CD14-positive monocyte (primary cell): ENCODE results near the gene APOH. TPM values are rescaled to one million over a fixed set of nuclear protein-coding genes. Genes with fewer than 3 reads are reported as not detected.

Experiments used
- DNase-seq, 3 donors: peaks; one replicate each; pipeline ENCODE4 v3.0.0-alpha.2; 2011 to 2022
- H2AFZ ChIP-seq: 2 replicates; pipeline ENCODE4 v1.6.0; 2012; ENCODE audit warnings: mild to moderate bottlenecking, low read depth, low read length, inconsistent platforms; ENCODE audit not compliant: insufficient read depth, poor library complexity, severe bottlenecking
- H3K27ac ChIP-seq, 2 donors: 1 replicate in 1 of 2; 2 replicates in 1 of 2; pipeline ENCODE4 v1.5.1; 2012 to 2013; ENCODE audit warnings: low read length in 2 of 2, control low read depth in 1 of 2, inconsistent platforms in 1 of 2, low read depth in 1 of 2, mild to moderate bottlenecking in 1 of 2
- H3K27me3 ChIP-seq, 2 donors: one replicate each; pipeline versions ENCODE4 v1.6.0 to v1.6.1; 2011 to 2013; ENCODE audit warnings: low read length in 2 of 2; ENCODE audit not compliant: control insufficient read depth in 2 of 2, insufficient read depth in 2 of 2
- H3K36me3 ChIP-seq, 2 donors: replicated peaks in 1 of 2; 1 replicate in 1 of 2; 2 replicates in 1 of 2; pipeline versions ENCODE4 v1.5.1 to v1.6.1; 2012 to 2013; ENCODE audit warnings: low read length in 2 of 2, control low read depth in 1 of 2, inconsistent platforms in 1 of 2, mild to moderate bottlenecking in 1 of 2; ENCODE audit not compliant: insufficient read depth in 2 of 2, control insufficient read depth in 1 of 2
- H3K4me1 ChIP-seq, 2 donors: 1 replicate in 1 of 2; 2 replicates in 1 of 2; pipeline versions ENCODE4 v1.5.1 to v1.6.1; 2012 to 2013; ENCODE audit warnings: low read length in 2 of 2, control low read depth in 1 of 2, inconsistent platforms in 1 of 2, mild to moderate bottlenecking in 1 of 2, moderate library complexity in 1 of 2; ENCODE audit not compliant: insufficient read depth in 2 of 2, control insufficient read depth in 1 of 2
- H3K4me2 ChIP-seq: replicated peaks from 2 replicates; pipeline ENCODE3; 2012; ENCODE audit warnings: low read length, moderate library complexity, mild to moderate bottlenecking; ENCODE audit not compliant: poor library complexity, severe bottlenecking; ENCODE audit errors: extremely low read depth
- H3K4me3 ChIP-seq, 3 experiments: fragments of 200-600 bp in 1 of 3; sonication (generic) in 1 of 3; replicated peaks in 1 of 3; 1 replicate in 2 of 3; 2 replicates in 1 of 3; pipeline ENCODE4 v1.5.1; 2011 to 2013; ENCODE audit warnings: low read length in 3 of 3, mild to moderate bottlenecking in 3 of 3, control low read depth in 2 of 3, low read depth in 2 of 3, inconsistent platforms in 1 of 3, moderate library complexity in 1 of 3
- H3K79me2 ChIP-seq: 2 replicates; pipeline ENCODE4 v1.6.0; 2012; ENCODE audit warnings: mild to moderate bottlenecking, control low read depth, inconsistent platforms, low read length, moderate library complexity; ENCODE audit not compliant: insufficient read depth
- H3K9ac ChIP-seq: 2 replicates; pipeline ENCODE4 v1.6.0; 2017; ENCODE audit warnings: low read length, mild to moderate bottlenecking; ENCODE audit not compliant: insufficient read depth, poor library complexity, severe bottlenecking
- H3K9me3 ChIP-seq, 2 donors: replicated peaks in 1 of 2; 1 replicate in 1 of 2; 2 replicates in 1 of 2; pipeline versions ENCODE4 v1.5.1 to v1.6.1; 2012 to 2013; ENCODE audit warnings: low read length in 2 of 2, control low read depth in 1 of 2; ENCODE audit not compliant: control insufficient read depth in 1 of 2, insufficient read depth in 1 of 2
- H4K20me1 ChIP-seq: 2 replicates; pipeline ENCODE4 v1.6.0; 2012; ENCODE audit warnings: mild to moderate bottlenecking, low read length, control low read depth, moderate library complexity; ENCODE audit not compliant: insufficient read depth
- H3K27ac Mint-ChIP-seq, 7 donors: one replicate each; pipeline ENCODE4 v1.8.0; 2020; ENCODE audit warnings: mild to moderate bottlenecking in 7 of 7, mixed read lengths in 7 of 7, moderate library complexity in 6 of 7, inconsistent platforms in 2 of 7
- H3K27me3 Mint-ChIP-seq, 3 donors: one replicate each; pipeline ENCODE4 v1.8.0; 2021 to 2022; ENCODE audit warnings: low read depth in 3 of 3, mild to moderate bottlenecking in 3 of 3, mixed read lengths in 3 of 3, moderate library complexity in 3 of 3, inconsistent platforms in 1 of 3
- H3K36me3 Mint-ChIP-seq, 2 donors: one replicate each; pipeline ENCODE4 v1.8.0; 2020; ENCODE audit warnings: mixed read lengths in 2 of 2, inconsistent platforms in 1 of 2, mild to moderate bottlenecking in 1 of 2
- H3K4me1 Mint-ChIP-seq: one replicate; pipeline ENCODE4 v1.8.0; 2020; ENCODE audit warnings: mild to moderate bottlenecking, mixed read lengths
- H3K4me3 Mint-ChIP-seq, 2 donors: one replicate each; pipeline ENCODE4 v1.8.0; 2020; ENCODE audit warnings: mild to moderate bottlenecking in 2 of 2, mixed read lengths in 2 of 2, moderate library complexity in 1 of 2
- H3K9me3 Mint-ChIP-seq, 7 donors: one replicate each; pipeline ENCODE4 v1.8.0; 2020 to 2022; ENCODE audit warnings: mixed read lengths in 7 of 7, mild to moderate bottlenecking in 6 of 7, moderate library complexity in 6 of 7, inconsistent platforms in 2 of 7
- CTCF ChIP-seq: fragments of 200-600 bp; IDR thresholded peaks from one replicate; pipeline ENCODE4 v1.8.0; 2022; ENCODE audit warnings: antibody characterized with exemption, mild to moderate bottlenecking
- WGBS: methylation state at CpG from one replicate; pipeline ENCODE4 v1.1.5; 2013; ENCODE audit warnings: missing lambda C conversion rate; ENCODE audit not compliant: insufficient coverage; 5-methylcytosine and 5-hydroxymethylcytosine counted together
- intact Hi-C, 2 donors: fragments of 100-400 bp; cut with micrococcal nuclease; formaldehyde crosslinking; loops; one replicate each; pipeline versions ENCODE4 v1.15.0 to v1.15.1; 2023
- polyA plus RNA-seq, 3 donors: library from polyadenylated mRNA; depleted of rRNA in 1 of 3; unstranded in 2 of 3; stranded (reverse) in 1 of 3; fragments of 300-500 nt in 2 of 3; fragments of >200 nt in 1 of 3; fragmentation: Illumina TruSeq in 2 of 3; gene quantifications; 1 replicate in 2 of 3; 2 replicates in 1 of 3; pipeline ENCODE4 v1.2.3, GENCODE V29; 2012 to 2021

The APOH gene
- polyA plus RNA-seq, 3 donors: not detected

GRCh38 chr17:66187718-66188117 is 41.5 kb downstream of the APOH start:
- Histone ChIP-seq H2AFZ (no peak overlapping the region), H3K9ac (no peak overlapping the region), H3K27me3 (peaks cover 0 to 13% of the 10 kb centered on the region in 2 donors), H3K4me1 (peaks cover 7 to 14% of the 10 kb centered on the region in 2 donors), H4K20me1 (no peaks in the 10 kb centered on the region), H3K36me3 (no peaks in the 10 kb centered on the region), H3K79me2 (no peaks in the 10 kb centered on the region), H3K9me3 (no peaks in the 10 kb centered on the region), H3K4me3 (no peak overlapping the region), H3K4me2 (no peak overlapping the region), H3K27ac (no peak overlapping the region)
- Mint-ChIP-seq H3K27me3 (peaks cover 0 to 10% (median 9%) of the 10 kb centered on the region in 3 donors), H3K4me3 (no peak overlapping the region), H3K27ac (no peak overlapping the region), H3K36me3 (peaks cover 0 to 2% of the 10 kb centered on the region in 2 donors), H3K9me3 (peaks cover 0 to 7% (median 0%) of the 10 kb centered on the region in 7 donors), H3K4me1 (peaks cover 13% of the 10 kb centered on the region)
- no peak for TF ChIP-seq CTCF
- 81% methylated on average over 2 of the region's 2 CpGs for WGBS
- intact Hi-C loops: no loop called here
- no peak for DNase-seq

GRCh38 chr17:66185862-66186261 is 43.4 kb downstream of the APOH start:
- Histone ChIP-seq H3K9me3 (no peaks in the 10 kb centered on the region), H3K4me2 (no peak overlapping the region), H3K27ac (no peak overlapping the region), H3K9ac (no peak overlapping the region), H2AFZ (no peak overlapping the region), H3K4me3 (no peak overlapping the region), H3K79me2 (no peaks in the 10 kb centered on the region), H3K4me1 (peaks cover under 1 to 1% of the 10 kb centered on the region in 2 donors), H3K36me3 (no peaks in the 10 kb centered on the region), H3K27me3 (peaks cover 0 to 1% of the 10 kb centered on the region in 2 donors), H4K20me1 (no peaks in the 10 kb centered on the region)
- no peak overlapping the region for H3K27ac Mint-ChIP-seq
- H3K4me3 Mint-ChIP-seq: no peak overlapping the region
- intact Hi-C loops: no loop called here
- peaks cover 0 to under 1% of the 10 kb centered on the region in 2 donors for H3K36me3 Mint-ChIP-seq
- H3K4me1 Mint-ChIP-seq: peaks cover under 1% of the 10 kb centered on the region
- 93% methylated on average over 4 of the region's 4 CpGs for WGBS
- DNase-seq: no peak
- no peak for TF ChIP-seq CTCF
- H3K27me3 Mint-ChIP-seq: peaks cover 0 to 3% (median 0%) of the 10 kb centered on the region in 3 donors
- peaks cover 0 to 5% (median 0%) of the 10 kb centered on the region in 7 donors for H3K9me3 Mint-ChIP-seq
